MM.1S (cell line): ENCODE data around the gene UGT1A5.

Experiments
- DNase-seq: peaks from one replicate; pipeline ENCODE4 v3.0.0-alpha.2; 2015
- H2AFZ ChIP-seq: fragments of 300-600 bp; sonication (generic); 2 replicates; pipeline ENCODE4 v1.6.0; 2016; ENCODE audit warnings: antibody characterized with exemption, low read length
- H3F3A ChIP-seq: fragments of 300-600 bp; sonication (generic); 2 replicates; pipeline ENCODE4 v1.6.1; 2016; ENCODE audit warnings: mild to moderate bottlenecking, antibody characterized with exemption, low read length, moderate library complexity, mixed read lengths; ENCODE audit not compliant: insufficient read depth
- H3K27ac ChIP-seq: fragments of 300-600 bp; sonication (generic); 2 replicates; pipeline ENCODE4 v1.5.1; 2016; ENCODE audit warnings: mild to moderate bottlenecking, low read length
- H3K27me3 ChIP-seq: fragments of 300-600 bp; sonication (generic); replicated peaks from 2 replicates; pipeline ENCODE4 v1.6.0; 2016; ENCODE audit warnings: low read length; ENCODE audit not compliant: insufficient read depth
- H3K36me3 ChIP-seq: fragments of 300-600 bp; sonication (generic); replicated peaks from 2 replicates; pipeline ENCODE4 v1.6.1; 2016; ENCODE audit warnings: mild to moderate bottlenecking, low read length, mixed read lengths; ENCODE audit not compliant: insufficient read depth
- H3K4me1 ChIP-seq: fragments of 300-600 bp; sonication (generic); 2 replicates; pipeline ENCODE4 v1.6.1; 2016; ENCODE audit warnings: low read length, mixed read lengths
- H3K4me2 ChIP-seq: fragments of 300-600 bp; sonication (generic); 2 replicates; pipeline ENCODE4 v1.6.0; 2016; ENCODE audit warnings: low read depth, low read length
- H3K4me3 ChIP-seq: fragments of 300-600 bp; sonication (generic); 2 replicates; pipeline ENCODE4 v1.5.1; 2016; ENCODE audit warnings: low read length, mixed read lengths
- H3K79me2 ChIP-seq: fragments of 300-600 bp; sonication (generic); 2 replicates; pipeline ENCODE4 v1.6.1; 2016; ENCODE audit warnings: mixed run types, low read length, mixed read lengths
- H3K9ac ChIP-seq: fragments of 300-600 bp; sonication (generic); 2 replicates; pipeline ENCODE4 v1.6.1; 2016; ENCODE audit warnings: low read length, mixed read lengths
- H3K9me2 ChIP-seq: fragments of 300-600 bp; sonication (generic); replicated peaks from 2 replicates; pipeline ENCODE4 v1.6.1; 2016; ENCODE audit warnings: mild to moderate bottlenecking, low read length, mixed read lengths; ENCODE audit not compliant: insufficient read depth
- H3K9me3 ChIP-seq: fragments of 300-600 bp; sonication (generic); replicated peaks from 2 replicates; pipeline ENCODE4 v1.6.1; 2016; ENCODE audit warnings: mild to moderate bottlenecking, low read length, mixed read lengths; ENCODE audit not compliant: insufficient read depth
- H4K20me1 ChIP-seq: fragments of 300-600 bp; sonication (generic); 2 replicates; pipeline ENCODE4 v1.6.1; 2016; ENCODE audit warnings: mild to moderate bottlenecking, low read length, moderate library complexity, mixed read lengths; ENCODE audit not compliant: insufficient read depth
- CTCF ChIP-seq: fragments of 300-600 bp; sonication (generic); IDR thresholded peaks from 2 replicates; pipeline ENCODE4 v1.5.1; 2016; ENCODE audit warnings: antibody characterized with exemption, low read length, mixed read lengths
- EZH2 ChIP-seq: fragments of 300-600 bp; sonication (generic); optimal IDR thresholded peaks from 2 replicates; pipeline ENCODE3; 2017; ENCODE audit warnings: low read depth, mild to moderate bottlenecking, antibody characterized with exemption, low read length, mixed read lengths
- EZH2phosphoT487 ChIP-seq: fragments of 300-600 bp; sonication (generic); IDR thresholded peaks from 2 replicates; pipeline ENCODE4 v1.6.1; 2018; ENCODE audit warnings: antibody characterized with exemption, low read length

The UGT1A5 gene

GRCh38 chr2:233679196-233679595 is 33.5 kb upstream of the UGT1A5 start:
- no peaks in the 10 kb centered on the region for H3K27me3 ChIP-seq
- no peaks in the 10 kb centered on the region for H3K9me3 ChIP-seq
- no peak overlapping the region for H3K4me3 ChIP-seq
- no peaks in the 10 kb centered on the region for H4K20me1 ChIP-seq
- H3K4me1 ChIP-seq, result 0 out of 2 replicates have a peak, but pooled peaks cover 5% of the 10 kb centered on the region
- no peaks in the 10 kb centered on the region for H3K36me3 ChIP-seq
- DNase-seq, result no peak
- H3F3A ChIP-seq, result no peaks in the 10 kb centered on the region
- no peaks in the 10 kb centered on the region for H3K9me2 ChIP-seq
- H3K79me2 ChIP-seq, result no peaks in the 10 kb centered on the region
- H2AFZ ChIP-seq, result no peak overlapping the region
- no peak overlapping the region for H3K4me2 ChIP-seq
- H3K27ac ChIP-seq, result no peak overlapping the region
- no peak overlapping the region for H3K9ac ChIP-seq
- no peak for TF ChIP-seq EZH2phosphoT487
- no peak for TF ChIP-seq EZH2
- TF ChIP-seq CTCF, result no peak

GRCh38 chr2:233680361-233681045 is 32.2 kb upstream of the UGT1A5 start:
- H2AFZ ChIP-seq, result no peak overlapping the region
- H3K9me3 ChIP-seq, result no peaks in the 10 kb centered on the region
- no peak for DNase-seq
- H3K27ac ChIP-seq, result no peak overlapping the region
- H3K4me2 ChIP-seq, result no peak overlapping the region
- H3K36me3 ChIP-seq, result no peaks in the 10 kb centered on the region
- no peaks in the 10 kb centered on the region for H4K20me1 ChIP-seq
- H3K9ac ChIP-seq, result no peak overlapping the region
- no peaks in the 10 kb centered on the region for H3F3A ChIP-seq
- no peaks in the 10 kb centered on the region for H3K27me3 ChIP-seq
- H3K4me3 ChIP-seq, result no peak overlapping the region
- H3K79me2 ChIP-seq, result no peaks in the 10 kb centered on the region
- no peaks in the 10 kb centered on the region for H3K9me2 ChIP-seq
- TF ChIP-seq CTCF (no peak), EZH2 (no peak), EZH2phosphoT487 (no peak)
- 0 out of 2 replicates have a peak, but pooled peaks cover 5% of the 10 kb centered on the region for H3K4me1 ChIP-seq

- H3K4me3 ChIP-seq, result no peak within 1 kb of the TSS
- H2AFZ ChIP-seq, result no peak within 1 kb of the TSS
- H4K20me1 ChIP-seq, result no peaks in the 10 kb centered on the region
- H3K36me3 ChIP-seq, result no peaks in the 10 kb centered on the region
- H3K9me3 ChIP-seq, result no peaks in the 10 kb centered on the region
- no peaks in the 10 kb centered on the region for H3K79me2 ChIP-seq
- H3K4me2 ChIP-seq, result no peak within 1 kb of the TSS
- H3F3A ChIP-seq, result no peaks in the 10 kb centered on the region
- H3K9ac ChIP-seq, result no peak within 1 kb of the TSS
- H3K27me3 ChIP-seq, result no peaks in the 10 kb centered on the region
- H3K4me1 ChIP-seq, result 0 out of 2 replicates have a peak, but pooled peaks cover 5% of the 10 kb centered on the region
- no peak for TF ChIP-seq EZH2phosphoT487
- no peak for TF ChIP-seq CTCF
- TF ChIP-seq EZH2, result no peak
- DNase-seq, result no peak
- no peak within 1 kb of the TSS for H3K27ac ChIP-seq
- H3K9me2 ChIP-seq, result no peaks in the 10 kb centered on the region
Observed at GRCh38 chr2:233681521-233682099, 31.1 kb upstream of the UGT1A5 start, which contains the start of gene UGT1A7. Gene UGT1A7, plus strand, starts transcription at chr2:233681901. Its CDS starts 37 bp downstream, at chr2:233681938.
